Natural killer cell treated with Interleukin-12 subunit alpha and Interleukin-12 subunit beta and Interleukin-15 and Interleukin-18, amount 100 ng/mL, for 72 hours (primary cell): ENCODE data around the gene PRDX2. TPM values are rescaled to one million over a fixed set of nuclear protein-coding genes. Genes with fewer than 3 reads are reported as not detected.
A peak's percentile ranks its signal among the peaks of the same experiment; 100 is the strongest.

Experiments used
- ATAC-seq, 2 donors: fragments of 150-1000 bp; cut with Tn5 transposase in 1 of 2; sonication (Bioruptor Pico), chemical (Tn5 transposase) in 1 of 2; 2 replicates each; pipeline ENCODE4 v1.10.0; 2021
- DNase-seq: peaks from one replicate; pipeline ENCODE4 v3.0.0; 2022; ENCODE audit warnings: low spot score
- H3K27ac Mint-ChIP-seq, 2 donors: 1 replicate in 1 of 2; 2 replicates in 1 of 2; pipeline ENCODE4 v1.8.0; 2022; ENCODE audit warnings: mixed read lengths in 2 of 2, mild to moderate bottlenecking in 1 of 2, moderate library complexity in 1 of 2
- H3K27me3 Mint-ChIP-seq, 2 donors: 1 replicate in 1 of 2; 2 replicates in 1 of 2; pipeline ENCODE4 v1.8.0; 2022; ENCODE audit warnings: mixed read lengths in 2 of 2
- H3K36me3 Mint-ChIP-seq: one replicate; pipeline ENCODE4 v1.8.0; 2022; ENCODE audit warnings: mixed read lengths
- H3K4me1 Mint-ChIP-seq, 2 donors: 1 replicate in 1 of 2; 2 replicates in 1 of 2; pipeline ENCODE4 v1.8.0; 2022; ENCODE audit warnings: low read depth in 2 of 2, mixed read lengths in 2 of 2, mild to moderate bottlenecking in 1 of 2
- H3K4me3 Mint-ChIP-seq: one replicate; pipeline ENCODE4 v1.8.0; 2022; ENCODE audit warnings: mixed read lengths
- H3K9me3 Mint-ChIP-seq: 2 replicates; pipeline ENCODE4 v1.8.0; 2022; ENCODE audit warnings: mixed read lengths
- total RNA-seq, 2 donors: library from RNA; stranded (reverse); gene quantifications; one replicate each; pipeline ENCODE4 v1.2.3, GENCODE V29; 2022

The PRDX2 gene
- total RNA-seq, 2 donors from 2014 or later = 150 to 226 TPM

GRCh38 chr19:12752056-12752781 lies 49.4 kb downstream of the PRDX2 start:
- H3K27ac Mint-ChIP-seq = no peak overlapping the region
- peaks cover 8 to 22% of the 10 kb centered on the region in 2 donors for H3K27me3 Mint-ChIP-seq
- ATAC-seq = no peak
- H3K4me1 Mint-ChIP-seq = peaks cover 9 to 11% of the 10 kb centered on the region in 2 donors
- no peak for DNase-seq
- H3K4me3 Mint-ChIP-seq = no peak overlapping the region
- H3K36me3 Mint-ChIP-seq = peaks cover 12% of the 10 kb centered on the region
- no peaks in the 10 kb centered on the region for H3K9me3 Mint-ChIP-seq

- no peak for ATAC-seq
- Mint-ChIP-seq H3K9me3 (no peaks in the 10 kb centered on the region), H3K36me3 (peaks cover 12% of the 10 kb centered on the region), H3K4me3 (no peak within 1 kb of the TSS), H3K4me1 (peaks cover 9 to 11% of the 10 kb centered on the region in 2 donors), H3K27ac (no peak within 1 kb of the TSS), H3K27me3 (peaks cover 8 to 22% of the 10 kb centered on the region in 2 donors)
- no peak for DNase-seq
These were observed 50.0 kb downstream of the PRDX2 start, which contains the start of gene BEST2 for GRCh38 chr19:12751635-12752034. TSS of gene BEST2 (plus strand) at chr19:12751791. CDS start at chr19:12752593, 802 bp downstream.

- no peak overlapping the region for H3K4me3 Mint-ChIP-seq
- no peak for ATAC-seq
- H3K9me3 Mint-ChIP-seq = no peaks in the 10 kb centered on the region
- peaks cover 12% of the 10 kb centered on the region for H3K36me3 Mint-ChIP-seq
- no peak overlapping the region for H3K27ac Mint-ChIP-seq
- H3K27me3 Mint-ChIP-seq = peaks cover 8 to 19% of the 10 kb centered on the region in 2 donors
- no peak for DNase-seq
- peaks cover 9 to 11% of the 10 kb centered on the region in 2 donors for H3K4me1 Mint-ChIP-seq
These were observed 50.7 kb downstream of the PRDX2 start for GRCh38 chr19:12750851-12751250.

- H3K27me3 Mint-ChIP-seq = peaks cover 8 to 19% of the 10 kb centered on the region in 2 donors
- no peaks in the 10 kb centered on the region for H3K9me3 Mint-ChIP-seq
- peaks cover 12% of the 10 kb centered on the region for H3K36me3 Mint-ChIP-seq
- H3K4me3 Mint-ChIP-seq = peak overlapping the region; percentile 9
- DNase-seq (no peak), ATAC-seq (no peak)
- H3K27ac Mint-ChIP-seq = no peak overlapping the region
- peaks cover 9 to 11% of the 10 kb centered on the region in 2 donors for H3K4me1 Mint-ChIP-seq
These were observed 51.6 kb downstream of the PRDX2 start for GRCh38 chr19:12749938-12750521.

- Mint-ChIP-seq H3K27me3 (peaks cover 8 to 16% of the 10 kb centered on the region in 2 donors), H3K27ac (no peak overlapping the region), H3K9me3 (no peaks in the 10 kb centered on the region), H3K4me1 (peaks cover 9 to 11% of the 10 kb centered on the region in 2 donors), H3K4me3 (no peak overlapping the region), H3K36me3 (peaks cover 12% of the 10 kb centered on the region)
- ATAC-seq (no peak), DNase-seq (no peak)
These were observed 53.1 kb downstream of the PRDX2 start for GRCh38 chr19:12748489-12748888.

Other genes with a start within 250 kb of the PRDX2 start
- 10 to 100 TPM; 12.5 to 15.6 TPM for gene ZNF490, start 191.0 kb downstream of the PRDX2 start, total RNA-seq
- gene ZNF791, start 190.9 kb downstream of the PRDX2 start, total RNA-seq = 10 to 100 TPM; 28.7 to 29.1 TPM
- gene MAN2B1, start 135.1 kb downstream of the PRDX2 start, total RNA-seq = 100 to 1,000 TPM; 135 to 199 TPM
- gene WDR83, start 135.0 kb downstream of the PRDX2 start, total RNA-seq = 10 to 100 TPM; 18.6 to 25.1 TPM
- gene DHPS, start 119.9 kb downstream of the PRDX2 start, total RNA-seq = 100 to 1,000 TPM; 127 to 148 TPM
- not detected for gene GNG14, start 113.8 kb downstream of the PRDX2 start, total RNA-seq
- gene FBXW9, start 105.2 kb downstream of the PRDX2 start, total RNA-seq = 10 to 100 TPM in 1 of 2 donors, 1 to 10 TPM in 1; 5.6 to 15.4 TPM
- gene TNPO2, start 77.9 kb downstream of the PRDX2 start, total RNA-seq = 100 to 1,000 TPM in 1 of 2 donors, 10 to 100 TPM in 1; 76.9 to 229 TPM
- gene TRIR, start 67.1 kb downstream of the PRDX2 start, total RNA-seq = 100 to 1,000 TPM; 154 to 196 TPM
- 10 to 100 TPM; 48.9 to 70.8 TPM for gene GET3, start 64.3 kb downstream of the PRDX2 start, total RNA-seq
- gene BEST2, start 50.0 kb downstream of the PRDX2 start, total RNA-seq = not detected
- 10 to 100 TPM; 19.5 to 20.7 TPM for gene HOOK2, start 26.2 kb downstream of the PRDX2 start, total RNA-seq
- 100 to 1,000 TPM; 252 to 329 TPM for gene JUNB, start 10.3 kb downstream of the PRDX2 start, total RNA-seq
- 10 to 100 TPM in 1 of 2 donors, 1 to 10 TPM in 1; 8.7 to 19.5 TPM for gene THSD8, start 269 bp upstream of the PRDX2 start, total RNA-seq
- gene RNASEH2A, start 4.8 kb upstream of the PRDX2 start, total RNA-seq = 10 to 100 TPM; 20.8 to 63.5 TPM
- gene RTBDN, start 32.8 kb upstream of the PRDX2 start, total RNA-seq = not detected
- gene MAST1, start 36.7 kb upstream of the PRDX2 start, total RNA-seq = under 1 TPM in 1 of 2 donors, not detected in 1; 0.31 TPM
- gene DNASE2, start 79.6 kb upstream of the PRDX2 start, total RNA-seq = 10 to 100 TPM; 30.3 to 32.7 TPM
- under 1 TPM; 0.52 to 0.89 TPM for gene KLF1, start 85.4 kb upstream of the PRDX2 start, total RNA-seq
- gene GCDH, start 89.4 kb upstream of the PRDX2 start, total RNA-seq = 10 to 100 TPM; 41.5 to 77.2 TPM
- 1 to 10 TPM in 1 of 2 donors, under 1 TPM in 1; 0.78 to 1.1 TPM for gene SYCE2, start 117.5 kb upstream of the PRDX2 start, total RNA-seq
- gene FARSA, start 131.9 kb upstream of the PRDX2 start, total RNA-seq = 100 to 1,000 TPM; 130 to 196 TPM
- 1,000 to 10,000 TPM; 1,328 to 1,513 TPM for gene CALR, start 136.8 kb upstream of the PRDX2 start, total RNA-seq
- gene RAD23A, start 144.1 kb upstream of the PRDX2 start, total RNA-seq = 100 to 1,000 TPM; 112 to 148 TPM
- 10 to 100 TPM; 15.9 to 32.3 TPM for gene GADD45GIP1, start 155.4 kb upstream of the PRDX2 start, total RNA-seq
- not detected for gene DAND5, start 167.8 kb upstream of the PRDX2 start, total RNA-seq
- under 1 TPM; 0.31 to 0.89 TPM for gene NFIX, start 193.7 kb upstream of the PRDX2 start, total RNA-seq